Stimulated activated CD4-positive, alpha-beta T cell treated with anti-CD3 and anti-CD28 coated beads, TNF-alpha, amount 100 ng/mL, for 4 hours (primary cell): ENCODE results near the gene CDH4.
"Not testable (repeated sequence)": the region's sequence is repeated elsewhere in the genome, so short reads cannot be mapped to it uniquely, and the experiment has no call there.

ENCODE experiments used
- DNase-seq, 3 experiments: peaks; one replicate each; pipeline ENCODE4 v3.0.0-alpha.2; 2020; ENCODE audit warnings: low read depth in 3 of 3

Gene CDH4

DNA sequence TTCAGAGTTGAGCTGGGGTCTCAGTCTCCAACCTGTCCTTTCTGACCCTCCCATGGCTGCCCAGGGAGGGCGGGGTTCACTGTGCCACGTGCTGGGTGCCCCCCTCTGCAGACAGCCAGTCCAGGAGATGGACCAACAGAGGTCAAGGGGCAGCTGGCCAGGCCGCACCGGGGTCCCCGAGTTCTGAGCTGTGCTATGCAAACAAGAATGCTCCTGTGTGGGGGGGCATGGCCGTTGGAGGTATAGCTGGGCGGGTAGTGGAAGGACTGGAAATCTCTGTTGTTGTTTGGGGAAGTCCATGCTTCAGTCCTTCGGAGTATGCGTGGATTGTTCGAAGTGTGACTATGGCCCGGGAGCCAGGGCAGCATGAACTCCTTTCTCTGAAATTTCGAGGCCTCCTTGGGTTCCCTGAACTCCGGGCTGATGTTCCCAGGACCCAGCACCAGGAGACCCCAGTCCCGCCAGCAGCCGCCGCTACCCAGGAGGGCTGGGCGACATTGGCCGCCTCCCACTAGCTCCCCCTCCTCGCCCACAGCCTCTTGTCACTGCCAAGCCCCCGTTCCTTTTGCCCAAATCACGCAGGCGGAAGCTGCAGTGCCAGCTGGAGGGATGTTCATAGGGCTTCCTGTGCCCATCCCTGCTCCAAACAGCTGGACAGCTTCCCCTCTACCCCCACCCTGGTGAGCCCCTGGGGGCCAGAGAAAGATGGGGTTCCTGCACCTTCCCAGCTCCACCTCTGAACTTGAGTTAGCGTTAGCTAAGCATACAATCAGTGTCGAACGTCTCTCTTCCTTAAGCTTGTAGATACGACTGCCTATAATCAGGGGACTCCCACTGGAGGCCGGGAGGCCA lies 687.0 kb downstream of the CDH4 start:
- DNase-seq = no peak

GRCh38 chr20:61939691-61940360 lies 687.8 kb downstream of the CDH4 start:
- no peak for DNase-seq

GRCh38 chr20:61940491-61940890 lies 688.4 kb downstream of the CDH4 start:
- DNase-seq = no peak

GRCh38 chr20:61940976-61941720 lies 689.1 kb downstream of the CDH4 start:
- no peak for DNase-seq

DNA sequence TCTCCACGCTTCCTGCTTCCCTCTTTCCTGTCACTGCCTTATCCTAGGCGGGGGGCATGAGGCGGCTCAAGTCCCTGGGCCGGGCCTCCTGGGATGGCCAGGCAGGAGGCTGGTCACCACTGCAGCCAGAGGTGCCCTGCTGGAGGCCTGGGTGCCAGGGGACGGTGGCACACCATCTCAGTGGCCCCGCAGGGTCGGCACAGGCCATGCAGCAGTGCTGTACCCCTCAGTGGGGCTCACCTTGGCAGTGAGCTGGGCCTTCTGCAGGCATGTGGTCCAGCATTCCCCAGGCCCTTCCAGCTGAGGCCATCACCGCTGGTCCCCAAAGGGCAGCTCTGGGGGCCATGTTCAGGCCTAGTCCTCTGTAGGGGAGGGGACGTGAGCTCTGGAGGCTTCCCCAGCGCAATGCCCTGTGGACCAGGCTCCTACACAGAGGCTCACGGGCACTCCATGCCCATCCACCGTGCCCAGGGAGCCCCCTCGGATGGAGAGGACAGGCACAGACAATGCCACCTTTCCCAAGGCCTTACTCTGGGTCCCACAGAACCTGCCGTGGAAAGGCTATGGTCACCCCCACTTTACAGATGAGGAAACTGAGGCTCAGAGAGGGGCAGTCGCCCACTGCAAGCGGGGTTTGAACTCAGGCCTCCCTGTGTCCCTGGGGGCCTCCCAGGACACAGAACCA lies 689.8 kb downstream of the CDH4 start:
- DNase-seq = no peak

GRCh38 chr20:61942526-61942925 lies 690.5 kb downstream of the CDH4 start:
- DNase-seq = no peak

DNA sequence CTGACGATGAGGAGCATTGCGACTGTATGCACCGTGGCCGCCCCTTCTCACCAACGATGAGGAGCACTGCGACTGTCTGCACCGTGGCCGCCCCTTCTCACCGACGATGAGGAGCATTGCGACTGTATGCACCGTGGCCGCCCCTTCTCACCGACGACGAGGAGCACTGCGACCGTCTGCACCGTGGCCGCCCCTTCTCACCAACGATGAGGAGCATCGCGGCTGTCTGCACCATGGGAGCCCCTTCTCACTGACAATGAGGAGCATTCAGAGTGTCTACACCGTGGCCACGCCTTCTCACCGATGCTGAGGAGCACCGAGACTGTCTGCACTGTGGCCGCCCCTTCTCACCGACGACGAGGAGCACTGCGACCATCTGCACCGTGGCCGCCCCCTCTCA lies 692.9 kb downstream of the CDH4 start:
- DNase-seq = not testable (repeated sequence)

- DNase-seq = not testable (repeated sequence)
Measured at GRCh38 chr20:61945495-61945894, 693.4 kb downstream of the CDH4 start.

DNA sequence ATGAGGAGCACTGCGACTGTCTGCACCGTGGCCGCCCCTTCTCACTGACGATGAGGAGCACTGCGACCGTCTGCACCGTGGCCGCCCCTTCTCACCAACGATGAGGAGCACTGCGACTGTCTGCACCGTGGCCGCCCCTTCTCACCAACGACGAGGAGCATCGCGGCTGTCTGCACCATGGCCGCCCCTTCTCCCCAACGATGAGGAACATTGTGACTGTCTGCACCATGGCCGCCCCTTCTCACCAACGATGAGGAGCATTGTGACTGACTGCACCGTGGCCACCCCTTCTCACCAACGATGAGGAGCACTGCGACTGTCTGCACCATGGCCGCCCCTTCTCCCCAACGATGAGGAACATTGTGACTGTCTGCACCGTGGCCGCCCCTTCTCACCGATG lies 696.0 kb downstream of the CDH4 start:
- not testable (repeated sequence) for DNase-seq

DNA sequence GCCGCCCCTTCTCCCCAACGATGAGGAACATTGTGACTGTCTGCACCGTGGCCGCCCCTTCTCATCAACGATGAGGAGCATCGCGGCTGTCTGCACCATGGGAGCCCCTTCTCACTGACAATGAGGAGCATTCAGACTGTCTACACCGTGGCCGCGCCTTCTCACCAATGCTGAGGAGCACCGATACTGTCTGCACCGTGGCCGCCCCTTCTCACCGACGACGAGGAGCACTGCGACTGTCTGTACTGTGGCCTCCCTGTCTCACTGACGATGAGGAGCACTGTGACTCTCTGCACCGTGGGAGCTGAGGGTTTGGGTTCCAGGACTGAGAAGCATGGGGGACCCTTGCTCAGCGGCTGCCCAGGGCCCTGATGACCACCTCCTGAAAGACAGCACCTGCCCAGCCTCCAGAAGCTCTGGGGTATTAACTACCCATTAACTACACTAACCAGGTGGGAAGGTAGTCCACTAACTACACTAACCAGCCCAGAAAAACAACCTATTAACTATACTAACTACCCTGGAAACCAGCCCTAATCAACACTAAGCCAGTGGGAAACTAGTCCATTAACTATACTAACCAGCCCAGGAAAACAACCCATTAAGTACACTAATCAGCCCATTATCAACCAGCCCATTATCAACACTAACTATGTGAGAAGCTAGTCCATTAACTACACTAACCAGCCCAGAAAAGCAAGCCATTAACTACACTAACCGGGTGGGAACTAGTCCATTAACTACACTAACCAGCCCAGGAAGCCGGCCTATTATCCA lies 696.7 kb downstream of the CDH4 start:
- DNase-seq = no peak

DNA sequence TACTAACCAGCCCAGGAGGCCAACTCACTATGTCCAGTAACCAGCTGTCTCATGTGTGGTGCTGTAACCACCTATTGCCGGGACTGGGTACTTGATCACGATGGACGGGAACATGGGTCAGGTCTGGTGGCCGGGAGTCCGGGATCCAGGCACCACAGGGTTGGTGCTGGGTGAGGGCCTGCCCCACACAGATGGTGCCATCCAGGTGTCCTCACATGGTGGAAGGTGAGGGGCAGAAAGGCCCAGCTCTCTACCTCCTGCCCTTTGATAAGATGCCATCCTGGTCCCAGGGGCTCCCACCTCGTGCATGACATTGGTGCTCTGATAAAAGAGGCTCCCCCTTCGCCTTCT lies 697.3 kb downstream of the CDH4 start:
- DNase-seq = no peak

DNA sequence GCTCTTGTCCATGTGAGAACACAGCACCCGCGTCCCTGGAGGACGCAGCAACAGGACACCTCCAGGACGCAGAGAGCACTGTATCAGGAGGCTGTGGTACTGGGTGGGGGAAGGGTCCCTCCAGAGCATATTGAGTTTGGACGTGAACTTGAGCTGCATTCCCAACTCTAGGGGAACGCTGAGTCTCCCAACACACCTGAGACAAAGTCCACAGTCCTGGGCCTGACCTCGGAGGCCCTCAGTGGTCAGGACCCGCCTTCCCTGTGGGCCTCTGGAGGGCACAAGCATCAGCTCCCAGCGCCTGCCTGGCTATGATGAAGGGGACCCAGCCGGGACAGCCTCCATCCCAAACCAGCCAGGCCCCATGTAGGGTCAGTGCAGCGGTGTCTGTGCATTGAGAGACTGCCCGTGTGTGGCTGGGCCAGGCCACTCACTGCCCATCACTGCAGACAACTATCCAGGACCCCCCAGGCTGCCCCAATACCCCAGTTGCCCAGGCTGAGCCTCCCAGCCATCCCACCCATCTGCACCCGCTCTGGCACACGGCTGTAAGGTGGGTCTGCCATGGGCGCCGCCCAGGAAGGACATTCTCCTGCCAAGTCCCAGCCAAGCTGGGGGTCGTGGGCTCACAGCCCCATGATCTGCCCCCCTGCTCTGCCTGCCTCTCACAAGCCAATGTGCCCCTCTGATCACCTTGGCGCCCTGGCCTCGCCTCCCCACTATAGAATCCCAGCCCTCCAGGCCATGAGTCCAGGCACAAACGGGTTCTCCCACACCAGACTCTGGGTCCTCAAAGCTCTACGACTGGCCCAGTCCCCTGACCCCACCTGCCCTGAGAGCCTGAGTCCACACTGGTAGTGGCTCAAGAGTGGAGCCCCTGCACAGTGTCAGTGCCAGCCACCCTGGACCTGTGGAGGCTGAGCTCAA lies 697.9 kb downstream of the CDH4 start:
- DNase-seq = no peak

DNA sequence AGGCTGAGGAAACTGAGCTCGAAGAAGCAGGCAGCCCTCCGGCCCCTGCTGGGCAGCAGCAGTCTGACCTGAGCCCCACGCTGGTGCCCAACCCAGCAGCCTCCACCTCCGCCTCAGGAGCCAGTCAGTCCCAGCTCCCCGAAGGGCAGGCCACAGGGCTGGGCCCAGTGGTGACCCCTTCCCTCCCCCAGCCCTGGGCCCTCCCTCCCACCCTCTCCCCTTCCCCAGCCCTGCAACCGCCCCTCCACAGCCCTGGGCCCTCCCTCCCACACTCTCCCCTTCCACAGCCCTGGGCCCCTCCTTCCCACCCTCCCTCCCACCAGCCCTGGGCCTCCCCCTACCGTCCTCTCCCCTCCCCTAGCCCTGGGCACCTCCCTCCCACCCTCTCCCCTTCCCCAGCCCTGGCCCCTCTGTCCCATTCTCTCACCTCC lies 698.6 kb downstream of the CDH4 start:
- no peak for DNase-seq

- DNase-seq = no peak
Measured at GRCh38 chr20:61951695-61952533, 699.9 kb downstream of the CDH4 start.

DNA sequence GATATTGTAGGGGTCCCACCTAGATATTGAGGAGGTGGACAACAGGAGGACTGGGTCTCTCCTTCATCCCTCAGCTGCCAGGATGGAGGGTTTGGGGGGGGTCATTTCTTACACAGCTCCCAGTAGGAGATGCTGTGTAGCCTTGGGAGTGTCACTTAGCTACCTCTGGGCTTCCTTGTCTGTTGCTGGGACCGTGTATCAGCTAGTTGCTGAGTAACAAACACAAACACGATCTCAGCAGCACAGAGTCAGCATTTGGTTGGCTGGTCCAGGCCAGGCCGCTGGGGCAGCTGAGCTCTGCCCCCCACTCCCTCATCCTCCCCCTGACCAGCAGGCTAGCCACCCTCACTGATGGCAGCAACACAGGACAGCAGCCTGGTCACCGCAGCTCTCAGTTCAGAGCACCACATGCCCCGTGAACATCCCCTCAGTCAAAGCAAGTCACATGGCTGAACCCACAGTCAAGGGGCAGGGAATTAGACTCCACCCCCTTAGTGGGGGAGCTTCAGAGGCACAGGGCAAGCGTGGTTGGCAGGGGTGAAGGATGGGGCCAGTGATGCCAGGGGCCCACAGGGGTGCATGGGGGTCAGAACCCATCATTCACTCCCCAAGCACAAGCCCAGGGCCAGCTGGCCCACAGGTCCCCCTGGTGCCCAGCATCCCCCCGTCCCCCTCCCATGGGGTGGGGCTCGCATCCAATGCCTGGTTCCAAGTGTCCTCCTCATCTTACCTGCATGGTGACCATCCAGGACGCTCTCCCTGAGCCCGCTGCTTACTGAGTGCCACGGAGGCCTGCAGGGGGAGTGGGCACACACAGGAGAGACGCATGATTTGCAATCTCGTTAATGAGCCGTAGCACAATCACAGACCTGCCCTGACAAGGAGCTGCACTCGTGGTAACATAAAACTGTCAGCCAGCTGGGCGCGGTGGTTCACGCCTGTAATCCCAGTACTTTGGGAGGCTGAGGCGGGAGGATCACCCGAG lies 701.3 kb downstream of the CDH4 start:
- no peak for DNase-seq

GRCh38 chr20:61954276-61955021 lies 702.4 kb downstream of the CDH4 start:
- DNase-seq = no peak

DNA sequence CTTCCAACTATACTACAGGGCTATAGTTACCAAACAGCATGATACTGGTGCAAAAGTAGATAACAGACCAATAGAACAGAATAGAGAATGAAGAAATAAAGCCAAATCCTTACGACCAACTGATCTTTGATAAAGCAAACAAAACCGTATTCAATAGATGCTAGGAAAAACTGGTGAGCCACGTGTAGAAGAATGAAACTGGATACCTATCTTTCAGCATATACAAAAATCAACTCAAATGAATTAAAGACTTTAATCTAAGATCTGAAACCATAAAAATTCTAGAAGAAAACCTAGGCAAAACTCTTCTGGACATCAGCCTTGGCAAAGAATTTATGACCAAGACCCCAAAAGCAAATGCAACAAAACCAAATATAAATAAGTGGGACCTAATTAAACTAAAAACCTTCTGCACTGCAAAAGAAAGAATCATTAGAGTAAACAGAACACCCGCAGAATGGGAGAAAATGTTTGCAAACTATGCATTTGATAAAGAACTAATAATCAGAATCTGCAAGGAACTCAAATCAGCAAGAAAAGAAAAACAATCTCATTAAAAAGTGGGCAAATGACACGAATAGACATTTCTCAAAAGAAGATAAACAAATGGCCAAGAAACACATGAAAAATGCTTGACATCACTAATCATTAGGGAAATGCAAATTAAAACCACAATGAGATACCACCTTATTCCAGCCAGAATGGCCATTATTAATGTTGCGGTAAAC lies 703.8 kb downstream of the CDH4 start:
- no peak for DNase-seq
